Heart left ventricle (tissue), 13 donors: ENCODE results near the gene RNF112.

Experiments
- CTCF ChIP-seq, 12 donors: fragments of 200-600 bp; sonication (generic) in 4 of 12; IDR thresholded peaks; one replicate each; pipeline versions ENCODE4 v1.5.0 to v1.8.0; 2018 to 2022; ENCODE audit warnings: antibody characterized with exemption in 12 of 12, mild to moderate bottlenecking in 5 of 12
- POLR2A ChIP-seq, 2 donors: fragments of 450-650 bp; IDR thresholded peaks; one replicate each; pipeline ENCODE4 v1.6.1; 2017; ENCODE audit warnings: antibody characterized with exemption in 2 of 2, mild to moderate bottlenecking in 2 of 2, moderate library complexity in 2 of 2
- donor health status: ischemic (EF 13 %, LVEDD 7.1; RV severe dilation, severe dysfunction).
- donor health status: DM: no; HTN: yes; CAD: no.
- donor health status: DM: no; HTN: no; CAD: no.
- donor health status: ischemic (EF 25% LVEDD 6.9; RV normal size, moderate dysfunction).
- donor health status: ischemic (EF 25% LVEDD 5.7; RV mildly dilated, moderate dysfunction).
- donor health status: ischemic (EF 35%, LVEDD 5.7; RV mildly dilated, moderate dysfunction).
- donor health status: nonischemic (EF 11% LVEDD 7.7; RV severe dilation, severe dysfunction).
- donor health status: DM: yes; HTN: yes; CAD: no.
- donor health status: PGD.
- donor health status: ischemic (EF 29% LVEDD 5.4; RV normal size, mild dysfunction).
- donor health status: nonischemic (EF 23%, LVEDD 6.1; RV moderate dilation, normal function).

- TF ChIP-seq CTCF (IDR thresholded peaks at IDR 0.05) (no peak), POLR2A (IDR thresholded peaks at IDR 0.05) (no peak)
Measured at GRCh38 chr17:19409509-19409908, 1.5 kb upstream of the RNF112 start.
